ENCODE measurements around the gene FBXL7.

GRCh38 chr5:15587916-15588315, 87.9 kb downstream of the FBXL7 start:
- TF ChIP-seq CTCF (IDR thresholded peaks at IDR 0.05; ENCODE audit: insufficient read depth, low read length, poor library complexity, severe bottlenecking) (no peak), EZH2phosphoT487 (conservative IDR thresholded peaks at IDR 0.05; ENCODE audit: low read length) (no peak)
